HS-27A (cell line): ENCODE data around the gene ZDHHC5.

Experiments used
- DNase-seq: peaks from one replicate; pipeline ENCODE4 v3.0.0-alpha.2; 2012; ENCODE audit warnings: low read depth, missing footprints

The ZDHHC5 gene, protein sequence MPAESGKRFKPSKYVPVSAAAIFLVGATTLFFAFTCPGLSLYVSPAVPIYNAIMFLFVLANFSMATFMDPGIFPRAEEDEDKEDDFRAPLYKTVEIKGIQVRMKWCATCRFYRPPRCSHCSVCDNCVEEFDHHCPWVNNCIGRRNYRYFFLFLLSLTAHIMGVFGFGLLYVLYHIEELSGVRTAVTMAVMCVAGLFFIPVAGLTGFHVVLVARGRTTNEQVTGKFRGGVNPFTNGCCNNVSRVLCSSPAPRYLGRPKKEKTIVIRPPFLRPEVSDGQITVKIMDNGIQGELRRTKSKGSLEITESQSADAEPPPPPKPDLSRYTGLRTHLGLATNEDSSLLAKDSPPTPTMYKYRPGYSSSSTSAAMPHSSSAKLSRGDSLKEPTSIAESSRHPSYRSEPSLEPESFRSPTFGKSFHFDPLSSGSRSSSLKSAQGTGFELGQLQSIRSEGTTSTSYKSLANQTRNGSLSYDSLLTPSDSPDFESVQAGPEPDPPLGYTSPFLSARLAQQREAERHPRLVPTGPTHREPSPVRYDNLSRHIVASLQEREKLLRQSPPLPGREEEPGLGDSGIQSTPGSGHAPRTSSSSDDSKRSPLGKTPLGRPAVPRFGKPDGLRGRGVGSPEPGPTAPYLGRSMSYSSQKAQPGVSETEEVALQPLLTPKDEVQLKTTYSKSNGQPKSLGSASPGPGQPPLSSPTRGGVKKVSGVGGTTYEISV

DNA sequence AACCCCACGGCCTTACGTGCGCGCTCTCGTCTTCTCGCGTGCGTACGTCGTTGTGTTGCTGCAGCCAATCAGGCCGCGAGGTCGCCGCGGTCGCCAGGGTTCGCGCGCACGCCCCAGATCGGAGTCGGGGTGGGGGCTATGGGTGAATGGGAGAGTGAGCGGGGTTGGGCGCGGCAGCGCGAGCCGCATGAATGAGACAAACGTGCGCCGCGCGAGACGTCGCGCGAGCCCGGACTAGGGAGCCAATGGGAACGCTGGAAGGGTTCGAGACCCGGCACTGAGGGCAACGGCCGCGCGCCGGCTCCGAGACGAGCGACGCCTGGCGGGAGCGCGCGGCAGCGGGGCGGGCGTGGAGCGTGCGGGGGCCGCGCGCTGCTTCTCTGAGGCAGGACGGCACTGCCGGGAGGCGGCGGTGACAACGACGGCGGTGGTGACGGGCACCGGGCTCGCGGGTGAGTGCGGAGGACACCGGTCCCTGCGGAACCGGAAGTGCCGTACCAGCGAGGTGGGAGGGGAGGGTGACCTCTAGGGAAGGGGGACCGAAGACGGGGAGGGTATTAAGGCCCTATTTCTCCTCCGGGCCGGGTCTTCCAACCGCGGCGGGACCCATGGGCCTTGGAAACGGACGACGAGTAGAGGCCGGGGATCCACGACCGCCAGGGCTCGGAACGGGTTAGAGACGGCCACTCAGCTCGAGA is at the start of gene ZDHHC5:
TSS of gene ZDHHC5 (plus strand) at position 379 of the 698 bp plus-strand sequence. CDS start 4,977 bp downstream, outside the sequence.
- DNase-seq, result no peak

DNA sequence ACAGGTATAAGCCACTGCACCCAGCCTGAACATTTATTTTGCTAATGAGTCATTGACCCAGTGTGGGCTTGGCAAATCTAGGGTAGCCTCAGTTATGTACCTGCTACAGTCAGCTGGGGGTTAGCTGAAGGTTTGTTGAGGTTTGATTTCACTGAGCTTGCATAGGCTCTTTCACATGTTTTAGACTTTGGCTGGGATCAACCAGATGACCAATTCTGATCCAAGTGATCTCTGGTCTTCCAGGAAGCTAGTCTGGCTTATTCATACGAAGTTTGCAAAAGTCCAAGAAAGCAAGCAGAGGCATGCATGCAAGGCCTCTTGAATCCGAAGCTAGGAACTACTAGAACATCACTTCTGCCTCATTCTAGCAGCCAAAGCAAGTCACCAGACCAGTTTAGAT is 49.5 kb upstream of the ZDHHC5 start:
- no peak for DNase-seq

DNA sequence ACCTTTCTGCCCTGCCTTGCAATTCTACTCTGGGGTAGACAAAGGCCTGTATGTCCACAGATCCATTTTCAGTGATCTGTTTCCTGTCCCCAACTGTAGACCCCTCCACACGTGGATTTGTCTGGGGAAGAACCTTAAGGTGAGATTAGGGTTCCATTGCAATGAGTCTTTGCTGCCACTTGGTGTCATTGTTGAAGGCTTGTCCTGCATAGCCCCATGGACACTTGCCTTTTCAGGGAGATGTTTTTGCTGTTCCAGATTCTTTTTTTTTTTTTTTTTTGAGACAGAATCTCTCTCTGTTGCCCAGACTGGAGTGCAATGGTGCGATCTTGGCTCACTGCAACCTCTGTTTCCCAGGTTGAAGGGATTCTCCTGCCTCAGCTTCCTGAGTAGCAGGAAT is 48.6 kb upstream of the ZDHHC5 start:
- DNase-seq, result no peak

DNA sequence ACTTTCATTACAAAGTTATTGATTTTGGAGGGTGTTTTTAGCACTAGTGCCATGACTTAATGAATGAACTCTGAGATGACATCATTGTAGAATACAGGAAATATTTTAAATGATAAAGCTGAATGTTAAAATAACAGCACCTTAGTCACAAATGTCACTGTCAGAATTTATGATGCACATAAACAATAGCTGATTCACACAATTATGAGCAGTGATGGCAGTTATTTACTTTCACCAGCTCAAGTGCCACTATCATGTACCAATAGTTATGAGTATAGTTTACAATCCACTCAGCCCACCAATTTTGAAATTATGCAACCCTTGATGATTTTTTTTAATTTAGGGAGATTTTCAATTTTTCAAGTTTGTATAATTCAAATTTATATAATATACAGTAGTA is 47.4 kb upstream of the ZDHHC5 start:
- DNase-seq, result no peak

DNA sequence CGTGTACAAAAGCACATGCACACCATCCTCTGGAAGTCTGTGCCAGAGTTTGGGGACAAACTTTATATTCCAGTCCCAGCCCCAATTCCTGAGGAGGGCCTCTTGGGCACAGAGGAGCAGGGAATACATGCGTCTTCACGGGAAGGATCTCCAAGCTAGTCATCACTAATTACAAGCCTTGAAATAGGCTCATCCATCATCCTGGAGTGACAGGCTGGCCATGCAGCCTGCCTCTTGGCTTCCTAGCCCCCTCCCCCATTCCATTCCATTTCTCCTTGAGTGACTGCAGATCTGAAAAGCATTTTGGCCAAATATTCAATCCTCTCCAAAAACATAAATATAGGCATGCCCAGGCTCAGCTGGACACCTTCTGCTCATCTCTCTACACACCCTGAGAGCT is 45.7 kb upstream of the ZDHHC5 start:
- no peak for DNase-seq

DNA sequence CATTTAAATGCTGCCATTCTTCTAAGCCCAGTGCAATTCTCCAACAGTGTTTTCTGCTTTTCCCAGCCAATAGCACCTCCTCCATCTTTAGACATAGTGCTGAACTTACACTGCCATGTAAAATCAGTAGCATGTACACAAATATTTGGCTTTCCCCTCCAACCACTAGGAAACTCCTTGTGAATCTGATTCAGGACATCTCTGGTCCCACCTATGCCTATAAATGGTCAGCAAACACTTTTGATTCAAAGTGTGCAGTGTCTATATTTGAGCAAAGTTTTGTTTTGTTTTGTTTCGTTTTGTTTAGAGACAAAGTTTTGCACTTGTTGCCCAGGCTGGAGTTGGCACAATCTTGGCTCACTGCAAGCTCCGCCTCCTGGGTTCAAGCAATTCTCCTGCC is 43.0 kb upstream of the ZDHHC5 start:
- no peak for DNase-seq

DNA sequence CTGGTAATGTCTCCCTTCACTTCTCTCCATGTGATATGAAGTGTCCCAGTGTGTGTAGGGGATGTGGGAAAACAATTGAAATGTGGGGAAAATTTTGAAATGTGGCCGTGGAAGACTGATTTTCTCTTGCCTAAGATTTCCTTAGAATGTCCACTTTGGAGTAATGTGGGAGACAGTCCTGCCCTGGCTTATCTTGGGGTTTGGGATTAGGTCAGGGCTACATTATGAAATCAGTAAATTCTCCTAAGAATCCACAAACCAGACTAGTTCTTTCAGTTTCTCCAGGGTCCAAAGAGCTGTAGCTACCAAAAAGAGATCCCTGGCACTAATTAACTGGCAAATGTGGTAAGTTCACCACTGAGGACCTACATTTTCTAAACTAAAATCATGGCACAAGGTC is 41.0 kb upstream of the ZDHHC5 start:
- no peak for DNase-seq

DNA sequence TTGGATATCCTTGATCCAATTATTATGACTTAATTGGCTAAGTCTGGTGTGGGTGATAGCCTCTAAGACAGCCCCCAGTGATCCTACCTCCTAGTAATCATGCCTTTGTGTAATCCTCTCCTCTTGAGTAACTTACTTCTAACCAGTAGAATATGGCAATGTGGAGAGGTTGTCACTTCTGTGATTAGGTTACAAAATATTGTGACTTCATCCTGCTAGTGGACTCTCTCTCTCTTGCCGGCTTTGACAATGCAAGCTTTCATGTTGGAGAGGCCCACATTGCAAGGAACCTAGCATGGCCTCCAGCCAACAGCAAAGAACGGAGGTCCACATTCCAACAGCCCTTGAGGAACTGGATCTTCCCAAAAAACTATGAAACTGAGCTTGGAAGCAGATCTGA is 37.7 kb upstream of the ZDHHC5 start:
- no peak for DNase-seq

DNA sequence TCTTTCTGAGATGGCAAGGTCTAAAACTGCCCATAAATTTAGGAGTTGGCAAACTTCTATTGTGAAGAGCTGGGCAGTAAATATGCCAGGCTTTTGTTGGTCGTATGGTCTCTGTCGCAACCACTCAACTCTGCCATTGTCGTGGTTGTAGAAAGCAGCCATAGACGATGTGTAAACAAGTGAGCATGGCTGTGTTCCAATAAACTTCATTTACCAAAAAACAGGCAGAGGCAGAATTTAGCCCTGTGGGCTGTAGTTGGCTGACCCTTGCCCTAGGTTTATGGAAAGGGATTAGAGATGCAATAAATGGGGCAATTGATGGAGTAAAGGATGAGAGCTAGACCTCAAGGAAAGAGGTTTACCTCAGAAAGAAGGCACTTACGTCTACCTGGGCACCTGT is 35.8 kb upstream of the ZDHHC5 start:
- no peak for DNase-seq

DNA sequence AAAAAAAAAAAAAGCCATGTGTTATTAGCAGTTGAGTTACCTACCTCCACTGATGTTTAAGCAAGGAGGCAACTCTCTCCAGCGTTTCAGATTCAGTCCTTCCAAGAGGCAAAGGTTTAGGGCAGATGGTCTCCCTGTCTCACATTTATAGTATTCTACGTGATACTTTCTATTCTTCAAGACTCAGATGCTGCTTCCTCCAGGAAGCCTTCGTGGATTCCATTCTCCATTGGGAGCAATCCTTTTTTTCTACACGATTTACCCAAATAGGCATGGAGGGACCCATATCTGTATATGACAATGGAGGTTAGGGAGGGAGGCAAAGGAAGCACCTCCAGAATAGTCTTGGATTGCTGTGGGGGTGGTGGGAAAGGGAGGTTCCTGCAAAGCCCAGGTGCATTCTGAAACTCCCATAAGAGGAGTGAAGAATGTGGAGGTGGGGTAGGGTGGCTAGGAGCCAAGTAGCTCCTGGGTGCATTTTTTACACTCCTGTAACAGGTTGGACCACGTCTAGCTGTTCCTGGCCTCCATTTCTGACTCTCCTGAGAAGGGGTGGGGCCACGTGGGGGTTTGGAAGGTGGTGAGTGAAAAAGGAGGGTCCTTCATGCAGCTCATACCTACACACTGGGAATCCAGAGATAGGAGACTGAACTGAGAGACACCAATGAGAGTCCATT is 34.4 kb upstream of the ZDHHC5 start:
- DNase-seq, result no peak

DNA sequence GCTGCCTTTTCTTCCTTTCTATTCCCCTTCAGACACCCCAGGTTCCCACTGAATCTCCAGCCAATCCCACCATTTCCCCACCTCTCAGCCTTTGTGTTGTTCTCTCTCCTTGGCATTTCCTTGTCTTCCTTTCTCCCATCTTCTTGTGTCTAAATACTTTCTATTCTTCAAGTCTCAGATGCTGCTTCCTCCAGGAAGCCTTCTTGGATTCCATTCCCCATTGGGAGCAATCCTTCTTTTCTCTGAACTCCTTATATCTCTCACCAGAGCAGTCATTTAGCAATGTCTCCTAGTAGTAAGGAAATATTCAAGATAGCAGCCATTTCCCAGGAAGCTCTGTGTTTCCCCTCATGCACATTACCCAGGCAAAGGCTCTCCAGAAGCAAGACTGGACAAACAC is 33.6 kb upstream of the ZDHHC5 start:
- DNase-seq, result no peak

DNA sequence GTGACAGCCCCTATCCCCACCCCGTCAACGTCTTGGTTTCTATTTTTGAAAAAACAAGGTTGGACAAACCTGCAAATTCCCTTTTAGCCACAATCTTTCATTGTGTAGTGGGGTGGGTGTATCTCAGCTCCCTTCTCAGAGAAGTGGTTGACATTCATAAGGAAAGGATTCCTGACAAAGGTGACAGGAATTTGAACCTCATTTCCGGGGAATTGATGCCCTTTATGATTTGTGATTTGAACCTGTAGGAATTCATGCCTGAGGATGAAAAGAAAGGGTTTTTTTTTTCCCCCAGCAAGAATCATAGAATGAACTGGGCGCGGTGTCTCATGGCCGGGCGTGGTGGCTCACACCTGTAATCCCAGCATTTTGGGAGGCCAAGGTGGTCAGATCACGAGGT is 32.7 kb upstream of the ZDHHC5 start:
- no peak for DNase-seq

DNA sequence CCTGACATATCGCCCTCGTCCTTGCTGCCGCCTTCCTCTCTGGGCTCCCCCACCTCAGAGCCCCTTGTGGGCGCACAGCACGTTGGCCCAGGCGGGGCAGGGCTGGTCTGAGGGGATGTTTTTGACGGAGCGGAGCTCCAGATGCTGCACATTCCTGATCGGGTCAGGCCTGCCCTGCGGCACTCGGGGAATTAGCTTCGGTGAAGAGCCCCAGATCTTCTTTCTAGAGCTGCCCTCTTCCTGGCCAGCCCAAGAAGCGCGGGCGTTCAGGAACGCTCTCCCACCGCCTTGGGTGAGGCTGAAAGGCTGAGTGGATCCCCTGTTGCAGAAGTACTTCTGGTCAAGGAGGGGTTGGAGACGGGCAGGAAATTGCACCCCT is 30.3 kb upstream of the ZDHHC5 start:
- no peak for DNase-seq

DNA sequence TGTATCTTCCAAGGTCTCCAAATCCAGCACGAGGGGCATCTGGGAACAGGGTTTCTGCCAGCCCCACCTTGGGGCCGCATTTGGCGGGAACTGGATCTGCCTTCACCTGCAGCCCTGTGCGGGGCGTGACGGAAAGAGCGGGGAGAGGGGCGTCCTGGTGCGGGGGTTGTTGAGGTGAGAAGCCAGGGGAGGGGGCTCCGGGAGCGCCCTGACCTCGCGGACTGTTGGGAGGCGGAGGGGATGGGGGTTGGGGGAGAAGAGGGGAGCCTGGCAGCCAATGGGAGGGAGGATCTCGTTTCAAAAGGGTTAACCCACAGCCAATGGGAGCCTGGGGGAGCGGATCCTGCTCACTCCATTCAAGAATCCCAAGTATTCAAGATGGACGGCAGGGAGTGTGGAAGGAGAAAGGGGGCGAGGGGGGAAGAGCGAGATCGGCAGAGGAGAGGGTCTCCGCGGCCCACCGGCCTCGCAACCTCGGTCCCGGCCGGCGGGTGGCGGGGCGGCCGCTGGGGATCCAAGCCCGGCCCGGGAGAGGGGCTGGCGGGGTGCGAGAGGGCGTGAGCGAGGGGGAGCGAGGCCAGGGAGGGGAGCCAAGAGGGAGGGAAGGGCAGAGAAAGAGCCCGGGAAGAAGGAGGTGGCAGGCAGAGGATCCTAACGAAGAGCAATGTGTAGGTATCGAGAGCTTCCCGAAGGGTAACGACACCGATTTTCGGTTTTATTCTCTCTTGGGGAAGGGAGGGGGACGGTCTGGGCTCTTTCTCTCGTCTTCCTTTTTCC is 29.7 kb upstream of the ZDHHC5 start:
- DNase-seq, result peak; percentile 84

DNA sequence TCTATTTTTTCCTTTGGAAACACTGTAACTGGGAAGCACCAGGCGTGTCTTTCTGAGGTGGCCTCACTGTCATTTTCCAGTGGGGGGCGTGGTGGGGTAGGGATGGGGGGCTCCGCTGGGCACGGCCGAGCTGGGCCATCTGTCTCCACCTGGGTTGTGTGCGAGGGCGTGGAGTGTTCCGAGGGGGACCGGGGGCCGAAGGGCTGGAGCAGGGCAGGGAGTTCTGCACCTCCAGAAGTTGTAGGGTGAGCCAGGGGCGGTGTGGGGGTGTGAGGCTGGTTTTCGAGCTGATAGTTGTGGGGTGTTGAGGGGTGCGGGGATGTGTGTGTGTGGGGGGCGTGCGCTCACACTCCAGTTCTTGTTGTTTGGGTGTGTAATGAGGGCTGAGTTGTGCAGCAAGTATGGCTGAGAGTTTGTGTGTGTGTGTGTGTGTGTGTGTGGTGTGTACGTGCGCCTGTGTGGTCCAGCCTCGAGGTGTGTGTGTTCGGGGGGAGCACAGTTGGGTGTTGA is 29.0 kb upstream of the ZDHHC5 start:
- DNase-seq, result no peak

DNA sequence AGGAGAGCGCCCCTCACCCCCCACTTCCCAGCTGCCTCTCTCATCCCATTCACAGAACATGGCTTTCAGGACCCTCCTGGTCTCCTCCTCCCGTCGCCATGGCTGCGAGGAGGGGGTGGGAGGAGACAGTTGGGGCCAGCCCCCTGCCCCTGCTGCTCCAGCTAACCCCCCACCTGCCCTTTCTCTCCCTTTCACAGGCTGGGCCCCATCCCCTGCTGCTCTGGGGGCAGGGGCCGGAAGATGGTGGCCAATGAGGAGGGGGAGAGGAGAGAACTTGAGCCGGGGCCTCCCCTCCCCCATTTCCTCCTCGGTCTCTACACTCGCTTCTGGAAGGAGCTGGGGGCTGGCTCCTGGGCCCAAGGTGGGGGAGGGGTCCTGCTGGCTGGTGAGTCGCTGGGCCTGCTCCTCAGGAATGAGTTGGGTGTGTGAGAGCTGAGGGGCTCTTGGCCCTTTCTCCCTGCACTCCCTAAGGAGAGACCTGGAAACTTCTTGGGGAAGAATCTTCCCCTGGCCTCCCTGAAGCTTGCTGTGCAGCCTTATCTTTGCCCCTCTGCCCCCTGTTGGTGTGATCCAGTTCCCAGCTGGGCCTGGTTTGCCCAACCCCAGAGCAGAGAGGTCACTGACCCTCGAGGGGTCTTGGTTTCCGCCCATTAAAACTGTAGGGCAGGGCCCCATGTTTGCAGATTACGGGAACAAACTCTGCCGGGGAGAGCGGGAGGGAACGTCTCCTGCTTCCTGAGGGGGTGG is 28.4 kb upstream of the ZDHHC5 start:
- DNase-seq, result no peak

DNA sequence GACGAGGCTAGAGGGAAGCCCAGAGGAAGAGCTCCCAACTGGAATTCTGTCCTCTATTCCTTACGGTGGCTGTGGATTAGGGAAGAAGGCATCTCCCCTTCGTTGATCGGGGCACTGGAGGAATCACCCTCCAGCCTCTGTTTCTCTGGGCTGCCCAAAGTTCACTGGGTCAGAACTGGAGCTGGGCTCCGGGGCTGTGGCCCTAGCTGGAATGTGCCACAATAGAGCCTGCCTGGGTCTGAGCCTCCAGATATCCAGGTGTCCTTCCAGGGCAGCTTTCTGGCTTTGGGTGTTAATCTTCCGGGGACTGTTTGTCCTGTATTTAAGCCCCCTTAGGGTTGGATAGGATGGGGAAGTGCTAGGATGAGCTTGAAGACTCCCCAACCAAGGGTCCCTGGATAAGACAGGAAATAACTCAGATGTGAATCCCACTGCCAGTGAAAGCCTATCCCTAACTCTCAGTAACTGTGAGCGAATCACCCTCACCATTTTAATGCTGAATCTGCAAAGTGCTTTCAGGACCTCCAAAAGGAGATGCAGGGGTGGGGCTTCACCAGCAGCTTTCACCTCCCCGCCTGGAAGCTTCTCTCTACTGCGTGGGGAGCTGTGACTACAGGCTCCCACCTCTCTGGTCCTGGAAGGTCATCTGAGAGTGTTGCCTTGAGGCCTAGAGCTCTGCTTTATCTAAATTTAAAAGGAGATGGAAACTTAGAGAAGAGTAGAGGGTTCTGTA is 27.7 kb upstream of the ZDHHC5 start:
- no peak for DNase-seq

DNA sequence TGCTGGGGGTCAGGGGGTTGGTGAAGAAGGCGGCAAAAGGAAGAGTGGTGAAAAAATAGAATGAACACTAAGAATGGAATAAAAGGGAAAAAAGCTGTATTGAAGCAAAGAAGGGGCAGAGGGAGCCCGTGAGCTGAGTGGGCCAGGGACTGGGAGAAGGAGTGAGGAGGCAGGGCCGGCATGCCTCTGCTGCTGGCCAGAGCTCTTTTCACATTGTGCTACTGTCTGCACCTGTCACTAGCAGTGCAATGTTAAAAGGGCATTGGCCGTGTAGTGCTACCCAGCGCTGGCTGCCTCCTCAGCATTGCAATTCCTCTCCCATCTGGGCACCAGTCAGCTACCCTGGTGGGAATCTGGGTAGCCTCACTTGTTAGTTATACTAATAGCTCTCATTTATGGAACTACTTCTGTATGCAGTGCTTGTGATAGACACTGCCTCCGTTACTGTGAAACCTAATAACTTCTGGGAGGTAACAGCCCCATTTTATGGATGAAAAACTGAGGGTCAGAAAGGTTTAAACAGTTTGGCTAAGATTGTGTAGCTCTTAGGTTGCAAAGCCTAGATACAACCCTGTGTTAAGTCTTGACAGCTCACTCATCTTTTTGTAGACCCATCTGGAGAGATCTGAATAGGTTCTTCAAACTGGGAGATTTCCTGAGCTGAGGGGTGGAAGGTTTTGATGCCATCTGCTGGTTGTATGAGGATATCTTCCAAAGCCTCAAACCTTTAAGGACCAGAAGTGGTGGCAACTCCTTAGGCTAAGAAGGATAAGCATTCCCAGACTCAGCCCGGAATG is 26.7 kb upstream of the ZDHHC5 start:
- no peak for DNase-seq

DNA sequence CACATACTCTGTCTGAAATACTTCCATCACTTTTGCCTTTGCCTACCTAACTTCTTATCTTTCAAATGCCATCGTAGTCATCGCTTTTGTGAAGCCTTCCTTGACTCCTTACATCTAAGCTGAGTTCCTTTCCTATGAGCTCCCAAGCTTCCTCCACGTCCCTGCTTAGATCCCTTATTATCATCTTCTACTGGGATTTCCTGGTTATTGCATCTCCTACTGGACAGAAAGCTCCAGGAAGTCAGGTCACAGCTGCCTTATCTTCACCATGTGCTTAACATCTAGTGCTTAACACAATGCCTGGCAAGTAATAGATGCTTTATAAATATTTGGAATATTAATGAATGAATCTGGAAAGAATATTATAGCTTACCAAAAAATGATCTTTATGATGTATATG is 24.1 kb upstream of the ZDHHC5 start:
- no peak for DNase-seq
